Activated CD8-positive, alpha-beta memory T cell treated with anti-CD3 and anti-CD28 coated beads for 1 hour (primary cell): ENCODE results near the gene BTBD8.
"Not testable (repeated sequence)": the region's sequence is repeated elsewhere in the genome, so short reads cannot be mapped to it uniquely, and the experiment has no call there.

Source experiments
- DNase-seq, 2 donors: peaks; one replicate each; pipeline ENCODE4 v3.0.0-alpha.2; 2020; ENCODE audit warnings: low read depth in 1 of 2; ENCODE audit errors: extremely low read depth in 1 of 2

The BTBD8 gene

GRCh38 chr1:92080128-92080985 lies at the start of gene BTBD8:
Gene BTBD8 (plus strand): TSS chr1:92080345. CDS start chr1:92080572, 227 bp downstream.
- peak; percentile 70 to 77 for DNase-seq

DNA sequence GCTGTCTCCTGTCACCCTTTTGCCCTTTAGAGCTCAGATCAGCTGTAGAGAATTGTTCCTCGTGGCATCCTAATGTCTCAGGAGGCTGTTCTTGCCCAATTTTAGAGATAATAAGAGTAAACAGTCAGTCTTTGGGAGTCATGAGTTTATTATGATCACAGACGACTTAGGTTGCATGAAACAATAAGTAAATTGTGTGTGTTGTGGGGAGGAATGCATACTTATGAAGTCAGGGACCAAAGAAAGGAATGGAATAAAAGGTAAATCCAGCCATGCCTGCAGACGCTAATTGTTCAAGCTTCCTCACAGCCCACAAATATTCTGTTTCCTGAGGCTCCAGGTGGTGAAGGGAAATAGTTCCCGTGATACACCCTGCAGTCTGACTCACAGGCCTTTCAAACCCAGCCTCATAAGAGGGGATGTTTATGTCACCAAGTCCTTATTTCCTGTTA lies 49.5 kb upstream of the BTBD8 start:
- no peak for DNase-seq

GRCh38 chr1:92031281-92032110 lies 48.6 kb upstream of the BTBD8 start:
- no peak for DNase-seq

GRCh38 chr1:92037400-92037799 lies 42.7 kb upstream of the BTBD8 start:
- DNase-seq = no peak

DNA sequence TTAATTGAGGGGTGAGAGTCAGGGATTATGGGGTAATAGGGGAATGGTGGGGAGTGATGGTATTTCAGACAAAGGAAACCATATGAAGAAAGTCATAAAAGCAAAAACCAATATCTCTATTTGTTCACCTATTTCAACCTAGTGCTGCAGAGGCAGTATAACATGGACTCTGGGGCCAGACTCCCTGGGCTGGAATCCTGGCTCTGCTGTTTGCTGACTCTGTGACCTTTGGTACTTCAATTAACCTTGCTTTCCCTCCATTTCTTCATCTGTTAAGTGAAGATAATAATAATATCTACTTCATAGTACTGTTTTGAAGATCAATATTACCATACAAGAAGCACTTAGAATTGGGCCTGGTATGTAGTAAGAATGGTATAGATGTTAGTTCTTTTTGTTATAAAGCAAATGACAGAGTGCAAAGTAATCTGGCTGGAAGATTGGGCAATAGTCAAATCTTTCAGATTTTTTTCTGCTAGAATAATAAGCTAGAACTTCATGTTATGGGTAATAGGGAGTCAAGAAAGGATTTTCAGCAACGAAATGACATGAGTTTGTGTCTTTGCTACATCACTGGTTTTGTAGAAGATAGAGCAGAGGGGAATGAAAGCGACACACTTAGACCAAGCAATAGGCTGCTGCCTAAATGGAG lies 41.3 kb upstream of the BTBD8 start:
- no peak for DNase-seq

DNA sequence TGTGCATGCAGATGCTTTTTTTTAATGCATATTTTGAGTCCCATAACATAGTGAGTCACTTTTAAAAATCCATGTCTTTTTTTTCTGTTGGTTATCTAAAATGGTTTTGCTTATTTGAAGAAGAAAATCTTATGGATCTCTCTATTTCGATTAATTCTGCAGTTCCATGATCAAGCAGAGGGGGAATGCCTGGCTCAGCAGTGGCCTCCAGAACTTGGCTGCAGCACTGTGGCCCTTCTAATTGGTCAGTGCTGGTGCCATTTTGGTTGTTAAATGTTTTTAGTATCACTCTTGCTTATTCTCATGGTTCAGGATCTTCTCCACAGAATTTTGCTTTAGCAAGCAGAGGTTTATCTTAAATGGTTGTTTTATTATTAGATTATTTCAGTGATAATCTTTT lies 39.2 kb upstream of the BTBD8 start:
- DNase-seq = no peak

- DNase-seq = no peak
Measured at GRCh38 chr1:92043621-92044020, 36.5 kb upstream of the BTBD8 start.

DNA sequence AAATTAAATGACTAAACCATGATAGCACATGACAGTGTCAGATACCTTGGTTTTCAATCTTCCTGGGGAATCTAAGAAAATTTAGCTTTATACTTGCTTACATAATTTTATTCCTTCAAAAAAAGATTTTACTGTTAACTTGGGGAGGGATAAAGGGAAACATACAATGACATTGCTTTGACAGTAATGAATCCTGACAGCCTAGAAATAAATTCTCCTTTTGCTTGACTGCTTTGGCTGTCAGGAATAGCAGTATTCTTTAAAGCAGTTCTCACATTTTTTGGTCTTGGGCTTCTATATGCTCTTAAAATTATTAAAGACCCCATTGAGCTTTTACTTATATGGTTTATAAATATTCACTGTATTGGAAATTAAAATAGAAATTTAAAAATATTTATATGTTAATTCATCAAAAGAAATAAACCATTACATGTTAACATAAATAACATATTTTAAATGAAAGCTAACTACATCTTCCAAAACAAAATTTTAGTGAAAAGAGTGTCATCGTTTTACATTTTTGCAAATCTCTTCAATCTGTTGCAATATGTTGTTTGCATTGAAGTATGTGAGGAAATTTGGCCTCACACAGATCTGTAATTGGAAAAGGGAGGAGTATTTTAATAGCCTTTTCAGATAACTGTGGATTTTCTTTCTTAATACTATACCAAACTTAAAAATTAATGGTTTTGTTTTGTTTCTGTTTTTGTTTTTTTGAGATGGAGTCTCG lies 34.2 kb upstream of the BTBD8 start:
- no peak for DNase-seq

- DNase-seq = no peak
Measured at GRCh38 chr1:92051948-92052347, 28.2 kb upstream of the BTBD8 start.

DNA sequence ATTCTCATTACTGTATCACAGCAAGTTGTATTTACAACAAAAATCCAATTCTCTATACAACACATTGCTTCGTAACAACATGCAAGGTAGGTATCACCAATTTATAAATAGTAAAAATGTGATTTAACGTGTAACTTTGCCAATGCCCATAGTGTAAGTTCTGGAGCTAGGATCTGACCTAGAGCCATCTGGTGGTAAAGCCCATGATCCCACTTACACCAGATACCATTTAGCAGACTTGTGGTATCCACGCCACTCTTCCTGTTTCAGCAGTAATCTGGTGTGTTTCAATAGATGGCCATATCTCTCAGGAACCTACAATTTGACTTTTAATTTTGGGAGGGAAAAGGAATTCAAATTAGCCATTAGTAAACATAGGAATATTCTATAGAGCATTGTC lies 15.1 kb upstream of the BTBD8 start:
- no peak for DNase-seq

- DNase-seq = no peak
Measured at GRCh38 chr1:92066321-92066720, 13.8 kb upstream of the BTBD8 start.

DNA sequence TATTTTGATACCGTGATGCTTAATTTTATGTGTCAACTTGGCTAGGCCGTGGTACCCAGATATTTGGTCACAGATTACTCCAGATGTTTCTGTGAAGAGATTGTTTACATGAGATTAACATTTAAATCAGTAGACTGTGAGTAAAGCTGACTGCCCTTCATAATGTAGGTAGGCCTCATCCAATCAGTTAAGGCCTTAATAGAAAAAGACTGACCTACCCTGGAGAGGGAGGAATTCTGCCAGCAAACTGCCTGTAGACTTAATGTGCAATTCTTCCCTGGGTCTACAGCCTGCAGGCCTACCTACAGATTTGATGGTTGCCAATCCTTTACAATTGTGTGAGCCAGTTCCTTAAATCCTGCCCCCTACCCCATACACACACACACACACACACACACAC lies 9.3 kb upstream of the BTBD8 start:
- no peak for DNase-seq

GRCh38 chr1:92074446-92074845 lies 5.7 kb upstream of the BTBD8 start:
- DNase-seq = not testable (repeated sequence)

- DNase-seq = no peak
Measured at GRCh38 chr1:92075311-92075710, 4.8 kb upstream of the BTBD8 start, which contains the start of gene SETSIP. Gene SETSIP (minus strand): TSS chr1:92075411. CDS start chr1:92075411, 0 bp downstream.

- DNase-seq = no peak
Measured at GRCh38 chr1:92076363-92076762, 3.8 kb upstream of the BTBD8 start.

GRCh38 chr1:92078077-92078476 lies 2.1 kb upstream of the BTBD8 start:
- DNase-seq = not testable (repeated sequence)

DNA sequence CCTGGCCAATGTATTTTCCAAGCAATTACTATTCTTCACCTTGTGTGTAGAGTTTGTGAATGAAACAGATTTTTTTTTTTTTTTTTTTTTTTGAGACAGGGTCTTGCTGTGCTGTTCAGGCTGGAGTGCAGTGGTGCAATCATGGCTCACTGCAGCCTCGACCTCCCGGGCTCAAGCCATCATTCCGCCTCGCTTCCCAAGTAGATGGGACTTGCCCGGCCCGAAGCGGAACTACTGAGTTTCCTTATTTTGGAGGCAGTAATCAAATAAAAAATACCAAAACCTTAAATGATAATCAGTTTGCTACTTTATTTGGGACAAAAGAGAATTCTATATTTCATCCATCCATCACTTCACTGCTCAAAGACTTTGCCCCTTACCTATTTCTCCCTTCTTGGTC lies 704 bp upstream of the BTBD8 start:
- DNase-seq = no peak

- no peak for DNase-seq
Measured at GRCh38 chr1:92081031-92081430, 886 bp downstream of the BTBD8 start.

GRCh38 chr1:92084651-92085050 lies 4.5 kb downstream of the BTBD8 start:
- DNase-seq = no peak

DNA sequence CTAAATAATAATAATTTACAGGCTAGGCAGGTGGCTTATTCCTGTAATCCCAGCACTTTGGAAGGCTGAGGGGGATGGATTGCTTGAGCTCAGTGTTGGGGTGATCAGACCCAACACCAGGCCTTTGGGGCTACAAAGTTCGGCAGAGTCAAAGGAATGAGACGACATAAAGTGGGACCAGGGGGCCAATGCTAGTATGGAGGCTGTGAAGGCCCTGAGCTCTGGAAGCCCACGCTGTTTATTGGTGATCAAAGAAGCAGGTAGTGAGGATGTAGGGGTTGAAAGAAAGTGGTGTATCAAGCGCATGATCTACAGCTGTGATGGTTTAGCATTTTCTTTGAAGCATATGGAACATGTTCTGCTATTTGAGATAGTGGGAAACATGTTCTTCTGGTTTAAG lies 5.6 kb downstream of the BTBD8 start:
- DNase-seq = no peak

DNA sequence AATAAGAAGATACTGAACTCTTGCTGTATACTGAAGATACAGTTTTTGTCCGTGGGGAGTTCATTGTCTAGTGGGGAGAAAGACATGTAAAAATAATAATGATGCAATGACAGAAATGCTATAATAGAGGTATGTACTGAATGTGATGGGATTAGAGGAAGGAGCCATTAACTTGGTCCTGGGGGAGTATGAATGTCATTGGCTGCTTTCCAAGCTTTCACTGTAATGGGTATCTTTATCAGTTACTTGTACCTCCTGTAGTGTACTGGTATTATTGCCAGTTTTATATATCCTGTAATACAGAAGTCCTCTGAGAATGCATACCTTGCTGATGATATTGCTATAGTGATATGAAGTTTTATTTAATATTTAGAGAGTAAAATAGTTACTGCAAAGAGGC lies 7.4 kb downstream of the BTBD8 start:
- DNase-seq = no peak
